Panc1 (cell line): ENCODE data around the gene DUSP9. TPM values are rescaled to one million over a fixed set of nuclear protein-coding genes. Genes with fewer than 3 reads are reported as not detected.

Source experiments
- ATAC-seq: fragments of 200-7000 bp; cut with Tn5 transposase; 2 replicates; pipeline ENCODE4 v1.9.1; 2020; ENCODE audit warnings: mild to moderate bottlenecking, moderate library complexity
- BruUV-seq: library from RNA; stranded (reverse); fragments of 400-500 nt; replicated peaks from 2 replicates; lab custom pipeline; 2021; lab: Mats Ljungman, UMichigan
- CTCF ChIA-PET: fragments of 300-600 bp; sonication (Branson Sonifier 250); formaldehyde crosslinking; loops from one replicate; lab custom pipeline; 2022; ENCODE audit warnings: antibody characterized with exemption; lab: Charles Lee
- POLR2A ChIA-PET: fragments of 300-600 bp; sonication (Branson Sonifier 250); formaldehyde crosslinking; loops from one replicate; lab custom pipeline; 2022; ENCODE audit warnings: antibody characterized with exemption; lab: Charles Lee
- DNase-seq: peaks from one replicate; pipeline ENCODE4 v3.0.0-alpha.2; 2010; ENCODE audit warnings: low read depth, low spot score
- H3K27ac ChIP-seq: 2 replicates; pipeline ENCODE4 v1.5.1; 2011; ENCODE audit warnings: mild to moderate bottlenecking, low read length, inconsistent platforms
- H3K27me3 ChIP-seq: fragments of 200-500 bp; sonication (Bioruptor generic); 2 replicates; pipeline ENCODE4 v1.6.0; 2014; ENCODE audit warnings: low read length, inconsistent platforms; ENCODE audit not compliant: control insufficient read depth, insufficient read depth
- H3K36me3 ChIP-seq: fragments of 200-500 bp; sonication (Bioruptor generic); 2 replicates; pipeline ENCODE4 v1.5.1; 2014; ENCODE audit warnings: inconsistent platforms, mild to moderate bottlenecking, low read length, moderate library complexity; ENCODE audit not compliant: control insufficient read depth, insufficient read depth
- H3K4me1 ChIP-seq: 2 replicates; pipeline ENCODE4 v1.5.1; 2011; ENCODE audit warnings: inconsistent platforms, mild to moderate bottlenecking, low read length, moderate library complexity; ENCODE audit not compliant: control insufficient read depth, insufficient read depth
- H3K4me3 ChIP-seq, 2 experiments: 2 replicates each; pipeline ENCODE4 v1.5.1; 2011 to 2012; ENCODE audit warnings: low read depth in 2 of 2, low read length in 2 of 2, mild to moderate bottlenecking in 2 of 2, inconsistent platforms in 1 of 2, moderate library complexity in 1 of 2
- H3K9me3 ChIP-seq: fragments of 200-500 bp; sonication (Bioruptor generic); 2 replicates; pipeline ENCODE4 v1.5.1; 2014; ENCODE audit warnings: low read depth, mild to moderate bottlenecking, inconsistent platforms, low read length, moderate library complexity; ENCODE audit not compliant: control insufficient read depth, insufficient read depth
- CTCF ChIP-seq: fragments of 450-650 bp; IDR thresholded peaks from 2 replicates; pipeline ENCODE4 v1.5.1; 2017; ENCODE audit warnings: mild to moderate bottlenecking
- POLR2AphosphoS5 ChIP-seq: IDR thresholded peaks from 2 replicates; pipeline ENCODE4 v1.6.1; 2012; ENCODE audit warnings: mild to moderate bottlenecking, low read depth, low read length, moderate library complexity
- SIN3A ChIP-seq: IDR thresholded peaks from 2 replicates; pipeline ENCODE4 v1.6.1; 2012; ENCODE audit warnings: low read depth, mild to moderate bottlenecking, low read length, moderate library complexity, borderline replicate concordance; ENCODE audit not compliant: insufficient read depth
- TCF7L2 ChIP-seq: IDR thresholded peaks from 2 replicates; pipeline ENCODE4 v1.6.1; 2011; ENCODE audit warnings: mild to moderate bottlenecking, low read depth, low read length, inconsistent platforms
- in situ Hi-C: cut with HindIII; loops from 2 replicates; pipeline ENCODE4 v1.10.0; 2016; ENCODE audit warnings: low sequenced_read_pairs, low pct_unique_long_range_greater_than_20kb
- intact Hi-C: fragments of 100-400 bp; cut with micrococcal nuclease; formaldehyde crosslinking; loops from one replicate; pipeline ENCODE4 v1.10.0; 2022; ENCODE audit not compliant: unreplicated experiment
- total RNA-seq: library from RNA; stranded (reverse); gene quantifications from one replicate; pipeline ENCODE4 v1.2.1, GENCODE V29; 2021; ENCODE audit not compliant: unreplicated experiment
- TF ChIP-seq, protein P1 (sequence below), 2 experiments: IDR thresholded peaks; 2 replicates each; pipeline ENCODE4 v1.6.1; 2011 to 2012; ENCODE audit warnings: low read depth in 2 of 2, control low read depth in 1 of 2, low read length in 1 of 2, mild to moderate bottlenecking in 1 of 2, moderate library complexity in 1 of 2; ENCODE audit not compliant: insufficient read depth in 1 of 2

Gene DUSP9
- total RNA-seq, 1 experiment from 2014 or later = 7.1 TPM

DNA sequence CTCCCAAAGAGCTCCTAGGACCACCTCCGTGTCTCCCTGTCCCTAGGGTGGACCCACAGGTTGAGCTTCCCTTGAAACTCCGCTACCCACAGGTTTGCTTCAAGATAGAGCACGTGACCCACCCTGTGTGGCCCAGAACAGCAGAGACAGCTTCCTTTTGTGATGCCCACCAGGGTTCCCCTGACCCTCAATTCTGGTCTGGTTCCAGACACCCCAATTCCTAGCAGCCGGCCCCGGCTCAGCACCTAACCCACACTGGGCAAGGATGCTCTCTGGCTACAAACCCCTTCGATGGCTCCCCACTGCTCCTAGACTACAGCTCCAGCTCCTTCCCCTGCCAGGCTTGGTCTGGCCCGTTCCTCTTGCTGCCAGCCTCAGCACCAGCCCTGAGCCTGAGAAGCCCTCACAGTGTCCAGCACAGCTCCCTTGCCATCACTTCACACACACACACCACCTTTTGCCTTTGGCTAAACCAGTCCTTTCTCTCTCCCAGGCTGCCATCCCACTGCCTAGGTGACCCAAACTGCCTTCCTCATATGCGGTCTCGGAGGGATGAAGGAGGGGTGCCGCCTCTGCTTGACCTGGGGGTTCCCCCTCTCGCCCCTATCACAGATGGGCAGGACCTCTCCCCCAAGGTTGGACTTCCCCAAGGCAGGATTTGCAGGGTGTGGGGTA lies 20.4 kb downstream of the DUSP9 start:
- Histone ChIP-seq H3K9me3 (no peaks in the 10 kb centered on the region), H3K36me3 (no peaks in the 10 kb centered on the region), H3K4me3 (peak overlapping the region; percentile 19 to 42), H3K4me1 (no peaks in the 10 kb centered on the region), H3K27me3 (no peaks in the 10 kb centered on the region), H3K27ac (no peak overlapping the region)
- intact Hi-C loops (loop anchor here (5.0 kb wide), 1 partner anchor 55 kb away; no protein-coding TSS in a partner anchor), in situ Hi-C loops (no loop called here)
- ChIA-PET CTCF (interaction anchor here (0.6 to 1.9 kb wide), 16 partner anchors 15 to 128 kb away, joined by 3 to 21 read pairs (median 4); partner anchors contain the start of gene SLC6A8), POLR2A (interaction anchor here (0.6 kb wide), 1 partner anchor 14 kb away, joined by 3 read pairs; no protein-coding TSS in a partner anchor)
- no peak for DNase-seq
- ATAC-seq = peak; percentile 49
- BruUV-seq = no TSS peak
- TF ChIP-seq SIN3A (no peak), TCF7L2 (no peak)

GRCh38 chrX:153667956-153668396 lies 21.0 kb downstream of the DUSP9 start:
- intact Hi-C loops (loop anchor here (1.0 to 5.0 kb wide), 2 partner anchors 56 to 114 kb away; no protein-coding TSS in a partner anchor), in situ Hi-C loops (no loop called here)
- Histone ChIP-seq H3K36me3 (no peaks in the 10 kb centered on the region), H3K9me3 (no peaks in the 10 kb centered on the region), H3K4me3 (peak overlapping the region; percentile 19 to 42), H3K4me1 (no peaks in the 10 kb centered on the region), H3K27ac (no peak overlapping the region), H3K27me3 (no peaks in the 10 kb centered on the region)
- BruUV-seq = no TSS peak
- peak; percentile 92 for TF ChIP-seq CTCF
- TF ChIP-seq, protein P1, sequence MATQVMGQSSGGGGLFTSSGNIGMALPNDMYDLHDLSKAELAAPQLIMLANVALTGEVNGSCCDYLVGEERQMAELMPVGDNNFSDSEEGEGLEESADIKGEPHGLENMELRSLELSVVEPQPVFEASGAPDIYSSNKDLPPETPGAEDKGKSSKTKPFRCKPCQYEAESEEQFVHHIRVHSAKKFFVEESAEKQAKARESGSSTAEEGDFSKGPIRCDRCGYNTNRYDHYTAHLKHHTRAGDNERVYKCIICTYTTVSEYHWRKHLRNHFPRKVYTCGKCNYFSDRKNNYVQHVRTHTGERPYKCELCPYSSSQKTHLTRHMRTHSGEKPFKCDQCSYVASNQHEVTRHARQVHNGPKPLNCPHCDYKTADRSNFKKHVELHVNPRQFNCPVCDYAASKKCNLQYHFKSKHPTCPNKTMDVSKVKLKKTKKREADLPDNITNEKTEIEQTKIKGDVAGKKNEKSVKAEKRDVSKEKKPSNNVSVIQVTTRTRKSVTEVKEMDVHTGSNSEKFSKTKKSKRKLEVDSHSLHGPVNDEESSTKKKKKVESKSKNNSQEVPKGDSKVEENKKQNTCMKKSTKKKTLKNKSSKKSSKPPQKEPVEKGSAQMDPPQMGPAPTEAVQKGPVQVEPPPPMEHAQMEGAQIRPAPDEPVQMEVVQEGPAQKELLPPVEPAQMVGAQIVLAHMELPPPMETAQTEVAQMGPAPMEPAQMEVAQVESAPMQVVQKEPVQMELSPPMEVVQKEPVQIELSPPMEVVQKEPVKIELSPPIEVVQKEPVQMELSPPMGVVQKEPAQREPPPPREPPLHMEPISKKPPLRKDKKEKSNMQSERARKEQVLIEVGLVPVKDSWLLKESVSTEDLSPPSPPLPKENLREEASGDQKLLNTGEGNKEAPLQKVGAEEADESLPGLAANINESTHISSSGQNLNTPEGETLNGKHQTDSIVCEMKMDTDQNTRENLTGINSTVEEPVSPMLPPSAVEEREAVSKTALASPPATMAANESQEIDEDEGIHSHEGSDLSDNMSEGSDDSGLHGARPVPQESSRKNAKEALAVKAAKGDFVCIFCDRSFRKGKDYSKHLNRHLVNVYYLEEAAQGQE (IDR thresholded peaks at IDR 0.05; ENCODE audit: insufficient read depth in 1 of 2, low read depth in 2 of 2, low read length in 1 of 2) = 0 out of 4 replicates have a peak, but pooled peaks of 1 of the 2 experiments have one; percentile 34
- TF ChIP-seq POLR2AphosphoS5 = no peak
- TF ChIP-seq SIN3A = no peak
- CTCF ChIA-PET = interaction anchor here (0.6 to 1.9 kb wide), 14 partner anchors 17 to 128 kb away, joined by 3 to 21 read pairs (median 4); partner anchors contain the start of gene SLC6A8
- POLR2A ChIA-PET = interaction anchor here (0.5 kb wide), 1 partner anchor 15 kb away, joined by 3 read pairs; no protein-coding TSS in a partner anchor
- peak; percentile 56 for DNase-seq
- peak; percentile 90 for ATAC-seq
